Measurements from ENCODE around the gene APCDD1.

Gene APCDD1

GRCh38 chr18:10455726-10456453 is 1.5 kb downstream of the APCDD1 start:
- no peak for TF ChIP-seq CTCF (IDR thresholded peaks at IDR 0.05; ENCODE audit: extremely low read depth, missing control alignments)
- no peak for DNase-seq (ENCODE audit: low spot score)

GRCh38 chr18:10456718-10457117 is 2.3 kb downstream of the APCDD1 start:
- TF ChIP-seq CTCF (IDR thresholded peaks at IDR 0.05; ENCODE audit: extremely low read depth, missing control alignments), result no peak
- no peak for DNase-seq (ENCODE audit: low spot score)

GRCh38 chr18:10457128-10457527 is 2.7 kb downstream of the APCDD1 start:
- TF ChIP-seq CTCF (IDR thresholded peaks at IDR 0.05; ENCODE audit: extremely low read depth, missing control alignments), result no peak
- DNase-seq (ENCODE audit: low spot score), result no peak

GRCh38 chr18:10457767-10458166 is 3.3 kb downstream of the APCDD1 start:
- no peak for TF ChIP-seq CTCF (IDR thresholded peaks at IDR 0.05; ENCODE audit: extremely low read depth, missing control alignments)
- no peak for DNase-seq (ENCODE audit: low spot score)

GRCh38 chr18:10458691-10459090 is 4.3 kb downstream of the APCDD1 start:
- TF ChIP-seq CTCF (IDR thresholded peaks at IDR 0.05; ENCODE audit: extremely low read depth, missing control alignments), result no peak

GRCh38 chr18:10459587-10459986 is 5.2 kb downstream of the APCDD1 start:
- no peak for DNase-seq (ENCODE audit: low spot score)
- no peak for TF ChIP-seq CTCF (IDR thresholded peaks at IDR 0.05; ENCODE audit: extremely low read depth, missing control alignments)

More at GRCh38 chr18:10458691-10459090, 4.3 kb downstream of the APCDD1 start:
- DNase-seq (ENCODE audit: low spot score), result no peak

GRCh38 chr18:10460414-10461018 is 6.1 kb downstream of the APCDD1 start:
- TF ChIP-seq CTCF (IDR thresholded peaks at IDR 0.05; ENCODE audit: extremely low read depth, missing control alignments), result no peak
- DNase-seq (ENCODE audit: low spot score), result no peak
